Measurements from ENCODE around the gene TMOD3.
"Not testable (repeated sequence)": the region's sequence is repeated elsewhere in the genome, so short reads cannot be mapped to it uniquely, and the experiment has no call there.

Gene TMOD3

DNA sequence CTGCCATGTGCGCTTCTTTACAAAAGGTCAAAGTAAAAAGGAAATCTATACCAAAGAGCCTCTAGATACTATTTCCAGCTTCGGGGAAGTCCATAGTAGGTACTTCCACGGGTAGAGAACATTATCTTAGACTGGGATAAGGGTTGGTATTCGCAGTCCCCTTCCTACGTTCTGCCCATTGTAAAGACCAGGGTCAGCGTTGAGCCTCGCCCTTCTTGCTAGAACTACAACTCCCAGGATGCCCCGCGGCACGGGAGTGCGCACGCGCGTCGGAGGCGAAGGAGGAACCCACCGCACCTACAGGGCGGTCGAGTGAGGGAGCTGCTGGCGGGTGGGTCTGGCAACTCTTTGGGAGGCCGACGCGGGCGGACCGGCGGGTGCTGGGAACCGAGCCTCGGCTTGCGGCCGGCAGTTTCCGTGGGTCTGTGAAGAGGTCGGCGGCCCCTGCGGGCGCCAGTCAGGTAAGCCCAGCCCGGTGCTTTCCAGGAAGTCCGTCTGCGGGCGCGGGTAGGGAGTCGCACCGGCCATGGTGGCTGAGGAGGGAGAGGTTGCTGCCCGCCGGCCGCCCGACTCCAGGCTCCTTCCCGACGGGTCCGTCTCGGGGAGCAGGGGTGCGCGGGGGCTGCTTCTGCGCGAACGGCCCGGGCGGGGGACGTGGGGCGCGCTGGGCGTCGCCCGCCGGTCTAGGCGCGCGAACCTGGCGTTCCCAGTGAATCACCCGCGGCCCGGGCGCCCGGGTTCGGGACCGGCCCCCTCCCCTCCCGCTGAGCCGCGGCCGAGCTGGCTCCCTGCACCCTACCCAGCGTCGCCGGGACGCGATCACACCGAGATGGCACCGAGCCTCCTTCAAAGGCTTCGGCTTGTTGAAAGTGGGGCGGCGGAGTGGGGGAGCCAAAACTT, at the start of gene TMOD3:
Gene TMOD3, plus strand, starts transcription at position 278 of the 900 bp plus-strand sequence. CDS start 33,232 bp downstream, outside the sequence.
- Mint-ChIP-seq H3K27ac (peak within 1 kb of the TSS; percentile 94 to 98), H3K9me3 (no peaks in the 10 kb centered on the region), H3K4me3 (peak within 1 kb of the TSS; percentile 90 to 91), H3K27me3 (no peaks in the 10 kb centered on the region), H3K4me1 (peaks cover 44% of the 10 kb centered on the region)
- DNase-seq, result peak; percentile 88 to 90
- peak; percentile 89 for ATAC-seq

- no peaks in the 10 kb centered on the region for H3K9me3 Mint-ChIP-seq
- H3K27me3 Mint-ChIP-seq, result no peaks in the 10 kb centered on the region
- DNase-seq, result no peak
- H3K4me1 Mint-ChIP-seq, result peaks cover 7% of the 10 kb centered on the region
- no peak for ATAC-seq
- H3K27ac Mint-ChIP-seq, result no peak overlapping the region
- no peak overlapping the region for H3K4me3 Mint-ChIP-seq
Observed at GRCh38 chr15:51780636-51781035, 48.8 kb upstream of the TMOD3 start.

DNA sequence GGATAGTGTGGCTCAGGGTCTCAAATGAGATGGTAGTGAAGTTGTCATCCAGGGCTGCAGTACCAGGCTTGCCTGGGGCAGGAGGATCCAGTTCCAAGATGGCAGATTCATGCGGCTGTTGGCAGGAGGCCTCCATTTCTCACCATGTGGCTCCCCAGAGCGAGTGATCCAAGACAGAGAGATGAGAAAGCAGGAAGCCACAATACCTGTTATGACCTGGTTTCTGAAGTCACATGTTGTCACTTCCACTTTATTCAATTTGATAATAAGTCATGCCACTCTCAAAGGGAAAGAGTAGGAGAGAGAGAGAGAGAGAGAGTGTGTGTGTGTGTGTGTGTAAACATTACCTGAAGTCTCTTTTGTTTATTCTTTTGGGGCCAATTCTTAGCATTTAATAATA, 47.9 kb upstream of the TMOD3 start:
- no peaks in the 10 kb centered on the region for H3K27me3 Mint-ChIP-seq
- no peak for DNase-seq
- no peak overlapping the region for H3K27ac Mint-ChIP-seq
- H3K9me3 Mint-ChIP-seq, result no peaks in the 10 kb centered on the region
- ATAC-seq, result peak; percentile 39
- no peak overlapping the region for H3K4me3 Mint-ChIP-seq
- peaks cover under 1% of the 10 kb centered on the region for H3K4me1 Mint-ChIP-seq

DNA sequence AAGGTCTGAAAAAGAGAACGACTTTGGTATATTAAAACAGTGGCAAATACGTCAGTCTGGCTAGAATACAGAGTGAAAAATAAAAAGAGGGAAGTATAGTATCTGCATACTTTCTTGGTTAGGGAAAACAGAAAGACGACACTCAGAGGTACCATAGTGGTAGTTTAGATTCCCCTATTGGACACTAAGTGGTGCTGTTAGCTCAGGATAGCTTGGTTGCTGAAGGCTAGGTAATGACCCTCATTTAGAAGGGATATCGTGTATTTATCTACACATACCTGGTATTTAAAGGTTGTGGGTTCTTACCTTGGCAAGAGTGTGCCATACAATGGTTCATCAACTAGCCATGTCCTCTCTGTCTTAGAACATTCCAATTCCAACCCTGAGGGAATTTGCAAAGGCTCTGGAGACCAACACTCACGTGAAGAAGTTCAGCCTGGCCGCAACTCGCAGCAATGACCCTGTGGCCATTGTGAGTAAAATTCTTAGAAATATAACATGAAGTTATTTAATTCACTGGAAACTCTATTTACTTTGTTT, 47.0 kb upstream of the TMOD3 start:
- Mint-ChIP-seq H3K9me3 (no peaks in the 10 kb centered on the region), H3K27me3 (no peaks in the 10 kb centered on the region), H3K4me1 (no peaks in the 10 kb centered on the region), H3K4me3 (no peak overlapping the region), H3K27ac (no peak overlapping the region)
- no peak for ATAC-seq
- DNase-seq, result no peak

DNA sequence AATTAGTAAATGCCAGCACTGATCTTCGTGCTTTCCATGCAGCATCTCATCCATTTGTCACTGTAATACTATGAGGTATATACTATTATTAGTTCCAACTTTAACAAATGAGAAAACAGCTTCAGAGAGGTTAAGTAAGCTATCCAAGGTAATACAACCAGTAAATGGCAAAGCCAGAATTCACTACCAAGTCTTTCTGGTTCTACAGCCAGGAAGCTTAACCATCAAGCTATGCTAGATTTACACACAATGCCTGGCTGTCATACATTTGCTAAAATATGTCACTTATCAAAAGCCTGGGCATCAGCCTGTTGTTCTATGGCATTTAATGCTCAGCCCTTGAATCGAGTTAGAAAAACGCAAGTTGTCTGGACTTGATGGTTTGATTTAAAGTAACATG, 45.5 kb upstream of the TMOD3 start:
- H3K9me3 Mint-ChIP-seq, result peaks cover 0 to 3% of the 10 kb centered on the region in 2 donors
- H3K4me1 Mint-ChIP-seq, result no peaks in the 10 kb centered on the region
- ATAC-seq (no peak), DNase-seq (no peak)
- H3K4me3 Mint-ChIP-seq, result no peak overlapping the region
- no peaks in the 10 kb centered on the region for H3K27me3 Mint-ChIP-seq
- no peak overlapping the region for H3K27ac Mint-ChIP-seq

- ATAC-seq, H3K4me1 Mint-ChIP-seq, H3K9me3 Mint-ChIP-seq, H3K27ac Mint-ChIP-seq, DNase-seq, H3K27me3 Mint-ChIP-seq, H3K4me3 Mint-ChIP-seq: not testable (repeated sequence)
Observed at GRCh38 chr15:51787130-51787529, 42.3 kb upstream of the TMOD3 start.

GRCh38 chr15:51792474-51792873, 37.0 kb upstream of the TMOD3 start:
- not testable (repeated sequence) for ATAC-seq, H3K27me3 Mint-ChIP-seq, H3K27ac Mint-ChIP-seq, DNase-seq, H3K9me3 Mint-ChIP-seq, H3K4me3 Mint-ChIP-seq, H3K4me1 Mint-ChIP-seq

- Mint-ChIP-seq H3K9me3 (peaks cover 0 to 5% of the 10 kb centered on the region in 2 donors), H3K27me3 (no peaks in the 10 kb centered on the region), H3K4me3 (no peak overlapping the region), H3K4me1 (no peaks in the 10 kb centered on the region), H3K27ac (no peak overlapping the region)
- DNase-seq, result no peak
- no peak for ATAC-seq
Observed at GRCh38 chr15:51793521-51794305, 35.7 kb upstream of the TMOD3 start.

GRCh38 chr15:51796847-51797401, 32.5 kb upstream of the TMOD3 start:
- Mint-ChIP-seq H3K27me3 (no peaks in the 10 kb centered on the region), H3K4me1 (no peaks in the 10 kb centered on the region), H3K4me3 (no peak overlapping the region), H3K27ac (no peak overlapping the region), H3K9me3 (no peaks in the 10 kb centered on the region)
- no peak for DNase-seq
- no peak for ATAC-seq

GRCh38 chr15:51798281-51798680, 31.2 kb upstream of the TMOD3 start:
- Mint-ChIP-seq H3K4me3 (no peak overlapping the region), H3K4me1 (no peaks in the 10 kb centered on the region), H3K27me3 (no peaks in the 10 kb centered on the region), H3K27ac (no peak overlapping the region), H3K9me3 (no peaks in the 10 kb centered on the region)
- ATAC-seq (no peak), DNase-seq (no peak)

GRCh38 chr15:51799282-51800252, 29.9 kb upstream of the TMOD3 start:
- H3K9me3 Mint-ChIP-seq, result no peaks in the 10 kb centered on the region

GRCh38 chr15:51801391-51801835, 28.0 kb upstream of the TMOD3 start:
- DNase-seq (no peak), ATAC-seq (no peak)
- no peak overlapping the region for H3K4me3 Mint-ChIP-seq
- no peaks in the 10 kb centered on the region for H3K9me3 Mint-ChIP-seq
- H3K27ac Mint-ChIP-seq, result no peak overlapping the region
- no peaks in the 10 kb centered on the region for H3K4me1 Mint-ChIP-seq
- H3K27me3 Mint-ChIP-seq, result no peaks in the 10 kb centered on the region

More at GRCh38 chr15:51799282-51800252, 29.9 kb upstream of the TMOD3 start:
- Mint-ChIP-seq H3K27ac (no peak overlapping the region), H3K27me3 (no peaks in the 10 kb centered on the region), H3K4me3 (no peak overlapping the region), H3K4me1 (no peaks in the 10 kb centered on the region)
- DNase-seq, result no peak
- no peak for ATAC-seq

DNA sequence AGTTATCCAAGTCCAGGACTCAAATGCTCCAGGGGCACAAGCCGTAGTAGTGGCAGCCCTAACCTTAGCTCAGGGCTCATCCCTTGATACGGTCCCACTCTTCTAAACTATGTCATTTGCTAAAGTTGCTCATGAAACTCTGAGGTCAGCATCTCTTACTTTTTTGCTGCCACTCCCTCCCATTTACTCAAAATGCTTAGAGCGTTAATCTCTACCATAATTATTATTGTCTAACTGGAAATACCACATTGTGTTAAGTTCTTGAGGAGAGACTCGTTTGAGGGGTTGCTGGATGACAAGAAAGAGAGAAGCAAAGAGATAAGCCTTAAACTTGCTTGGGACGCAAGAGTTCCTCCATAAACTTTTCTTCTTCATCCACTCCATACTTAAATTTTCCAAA, 26.9 kb upstream of the TMOD3 start:
- H3K4me3 Mint-ChIP-seq, result no peak overlapping the region
- H3K27ac Mint-ChIP-seq, result no peak overlapping the region

DNA sequence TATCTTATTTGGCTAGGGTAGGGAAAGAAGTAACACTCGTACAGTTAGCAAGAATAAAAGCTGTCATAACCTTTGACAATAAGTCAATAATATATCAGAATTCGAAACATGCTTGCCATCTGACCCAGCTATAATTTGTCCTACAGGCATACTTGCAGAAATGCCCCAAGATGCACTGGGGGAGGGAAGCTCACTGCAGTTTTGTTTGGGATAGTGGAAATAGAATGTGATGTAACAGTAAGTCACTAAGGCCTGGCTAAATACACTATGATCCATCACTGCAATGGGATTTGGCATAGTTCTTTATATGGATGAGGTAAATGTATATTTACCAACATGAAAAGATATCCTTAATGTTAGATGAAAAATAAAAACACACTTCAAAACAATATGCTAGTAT, 25.5 kb upstream of the TMOD3 start:
- H3K27ac Mint-ChIP-seq, result no peak overlapping the region
- no peaks in the 10 kb centered on the region for H3K27me3 Mint-ChIP-seq
- ATAC-seq (no peak), DNase-seq (no peak)
- no peaks in the 10 kb centered on the region for H3K9me3 Mint-ChIP-seq
- no peaks in the 10 kb centered on the region for H3K4me1 Mint-ChIP-seq
- no peak overlapping the region for H3K4me3 Mint-ChIP-seq

More for the DNA sequence above, 26.9 kb upstream of the TMOD3 start:
- H3K27me3 Mint-ChIP-seq, result no peaks in the 10 kb centered on the region
- ATAC-seq (no peak), DNase-seq (no peak)
- no peaks in the 10 kb centered on the region for H3K9me3 Mint-ChIP-seq
- no peaks in the 10 kb centered on the region for H3K4me1 Mint-ChIP-seq

- Mint-ChIP-seq H3K27me3 (no peaks in the 10 kb centered on the region), H3K4me1 (no peaks in the 10 kb centered on the region)
Observed at GRCh38 chr15:51806123-51806522, 23.3 kb upstream of the TMOD3 start.

More at GRCh38 chr15:51806123-51806522, 23.3 kb upstream of the TMOD3 start:
- ATAC-seq (no peak), DNase-seq (no peak)
- H3K27ac Mint-ChIP-seq, result no peak overlapping the region
- H3K4me3 Mint-ChIP-seq, result no peak overlapping the region
- H3K9me3 Mint-ChIP-seq, result no peaks in the 10 kb centered on the region
